ENCODE data around the gene PTGFRN. TPM values are rescaled to one million over a fixed set of nuclear protein-coding genes. Genes with fewer than 3 reads are reported as not detected.
A peak's percentile ranks its signal among the peaks of the same experiment; 100 is the strongest.

PTGFRN gene
- total RNA-seq, 1 donor from 2014 or later: 53.2 TPM

GRCh38 chr1:116891396-116892079 lies 18.2 kb upstream of the PTGFRN start:
- no peak overlapping the region for H3K27ac ChIP-seq
- H4K20me1 ChIP-seq (ENCODE audit: low read depth): no peaks in the 10 kb centered on the region
- no peak overlapping the region for H3K4me3 Mint-ChIP-seq
- H3K4me2 ChIP-seq: no peak overlapping the region
- H3K4me1 Mint-ChIP-seq: peaks cover 11% of the 10 kb centered on the region
- peak overlapping the region; percentile 51 for H3K27ac Mint-ChIP-seq
- H2AFZ ChIP-seq (replicated peaks): peak overlapping the region; percentile 42
- H3K9ac ChIP-seq: no peak overlapping the region
- H3K27me3 ChIP-seq: no peaks in the 10 kb centered on the region
- H3K36me3 Mint-ChIP-seq: no peaks in the 10 kb centered on the region
- no peaks in the 10 kb centered on the region for H3K4me1 ChIP-seq
- TF ChIP-seq EZH2 (IDR thresholded peaks at IDR 0.05) (no peak), EZH2phosphoT487 (IDR thresholded peaks at IDR 0.05) (no peak), CTCF (IDR thresholded peaks at IDR 0.05) (no peak)
- no peaks in the 10 kb centered on the region for H3F3A ChIP-seq (ENCODE audit: low read depth)
- no peak overlapping the region for H3K4me3 ChIP-seq
- H3K9me3 Mint-ChIP-seq: peaks cover 12% of the 10 kb centered on the region
- no peaks in the 10 kb centered on the region for H3K79me2 ChIP-seq (ENCODE audit: low read depth)
- H3K9me3 ChIP-seq (ENCODE audit: low read depth): peaks cover 11% of the 10 kb centered on the region
- no peak for DNase-seq (ENCODE audit: low spot score)
- peaks cover 3% of the 10 kb centered on the region for H3K27me3 Mint-ChIP-seq (ENCODE audit: insufficient read depth, low read depth)
- no peaks in the 10 kb centered on the region for H3K36me3 ChIP-seq

- H3F3A ChIP-seq (ENCODE audit: low read depth): no peaks in the 10 kb centered on the region
- DNase-seq (ENCODE audit: low spot score): no peak
- no peak overlapping the region for H3K9ac ChIP-seq
- H3K4me1 Mint-ChIP-seq: peaks cover 2% of the 10 kb centered on the region
- H3K36me3 ChIP-seq: no peaks in the 10 kb centered on the region
- no peak overlapping the region for H3K4me3 ChIP-seq
- no peaks in the 10 kb centered on the region for H4K20me1 ChIP-seq (ENCODE audit: low read depth)
- H3K27me3 ChIP-seq: no peaks in the 10 kb centered on the region
- no peak overlapping the region for H2AFZ ChIP-seq (replicated peaks)
- no peaks in the 10 kb centered on the region for H3K79me2 ChIP-seq (ENCODE audit: low read depth)
- no peaks in the 10 kb centered on the region for H3K36me3 Mint-ChIP-seq
- no peak overlapping the region for H3K27ac ChIP-seq
- no peak overlapping the region for H3K4me3 Mint-ChIP-seq
- no peak overlapping the region for H3K27ac Mint-ChIP-seq
- peaks cover 12% of the 10 kb centered on the region for H3K9me3 Mint-ChIP-seq
- no peak overlapping the region for H3K4me2 ChIP-seq
- no peaks in the 10 kb centered on the region for H3K4me1 ChIP-seq
- peaks cover 3% of the 10 kb centered on the region for H3K27me3 Mint-ChIP-seq (ENCODE audit: insufficient read depth, low read depth)
- H3K9me3 ChIP-seq (ENCODE audit: low read depth): peaks cover 11% of the 10 kb centered on the region
- TF ChIP-seq EZH2 (IDR thresholded peaks at IDR 0.05) (no peak), EZH2phosphoT487 (IDR thresholded peaks at IDR 0.05) (no peak), CTCF (IDR thresholded peaks at IDR 0.05) (no peak)
Observed at GRCh38 chr1:116895073-116895472, 14.6 kb upstream of the PTGFRN start.

- no peak overlapping the region for H3K27ac Mint-ChIP-seq
- no peaks in the 10 kb centered on the region for H3K79me2 ChIP-seq (ENCODE audit: low read depth)
- H3K9me3 Mint-ChIP-seq: peaks cover 7% of the 10 kb centered on the region
Observed at GRCh38 chr1:116899529-116899928, 10.2 kb upstream of the PTGFRN start.

More at GRCh38 chr1:116899529-116899928, 10.2 kb upstream of the PTGFRN start:
- no peak overlapping the region for H3K9ac ChIP-seq
- H3K27me3 Mint-ChIP-seq (ENCODE audit: insufficient read depth, low read depth): peaks cover 3% of the 10 kb centered on the region
- H3K4me1 Mint-ChIP-seq: no peaks in the 10 kb centered on the region
- H3K4me2 ChIP-seq: no peak overlapping the region
- H3F3A ChIP-seq (ENCODE audit: low read depth): no peaks in the 10 kb centered on the region
- H3K36me3 ChIP-seq: no peaks in the 10 kb centered on the region
- H3K4me3 ChIP-seq: no peak overlapping the region
- no peak overlapping the region for H2AFZ ChIP-seq (replicated peaks)
- H3K9me3 ChIP-seq (ENCODE audit: low read depth): peaks cover 9% of the 10 kb centered on the region
- no peak overlapping the region for H3K27ac ChIP-seq
- no peak for DNase-seq (ENCODE audit: low spot score)
- H3K4me3 Mint-ChIP-seq: no peak overlapping the region
- H3K27me3 ChIP-seq: no peaks in the 10 kb centered on the region
- TF ChIP-seq CTCF (IDR thresholded peaks at IDR 0.05): no peak
- TF ChIP-seq EZH2 (IDR thresholded peaks at IDR 0.05): no peak
- no peak for TF ChIP-seq EZH2phosphoT487 (IDR thresholded peaks at IDR 0.05)
- H4K20me1 ChIP-seq (ENCODE audit: low read depth): no peaks in the 10 kb centered on the region
- no peaks in the 10 kb centered on the region for H3K36me3 Mint-ChIP-seq
- no peaks in the 10 kb centered on the region for H3K4me1 ChIP-seq
